PC-3 (cell line): ENCODE data around the gene SGPL1. TPM values are rescaled to one million over a fixed set of nuclear protein-coding genes. Genes with fewer than 3 reads are reported as not detected.

Source experiments
- ATAC-seq: fragments of 200-7000 bp; cut with Tn5 transposase; 2 replicates; pipeline ENCODE4 v1.9.1; 2020; ENCODE audit warnings: mild to moderate bottlenecking, moderate library complexity
- BruUV-seq: library from RNA; stranded (reverse); fragments of 400-500 nt; replicated peaks from 2 replicates; lab custom pipeline; 2021; lab: Mats Ljungman, UMichigan
- CTCF ChIA-PET: fragments of 300-600 bp; sonication (Branson Sonifier 250); formaldehyde crosslinking; loops from one replicate; lab custom pipeline; 2022; ENCODE audit warnings: antibody characterized with exemption; lab: Charles Lee
- POLR2A ChIA-PET: fragments of 300-600 bp; sonication (Branson Sonifier 250); formaldehyde crosslinking; loops from one replicate; lab custom pipeline; 2022; ENCODE audit warnings: antibody characterized with exemption; ENCODE audit not compliant: unreplicated experiment; lab: Charles Lee
- DNase-seq: peaks from one replicate; pipeline ENCODE4 v3.0.0-alpha.2; 2015
- H2AFZ ChIP-seq: fragments of 300-600 bp; sonication (generic); 2 replicates; pipeline ENCODE4 v1.6.0; 2016; ENCODE audit warnings: antibody characterized with exemption, low read length
- H3F3A ChIP-seq: fragments of 300-600 bp; sonication (generic); one replicate; pipeline ENCODE4 v1.6.0; 2017; ENCODE audit warnings: antibody characterized with exemption, low read length, control low read depth, mild to moderate bottlenecking; ENCODE audit not compliant: unreplicated experiment
- H3K27ac ChIP-seq: fragments of 300-600 bp; sonication (generic); 2 replicates; pipeline ENCODE4 v1.5.1; 2016; ENCODE audit warnings: mild to moderate bottlenecking, low read length
- H3K27me3 ChIP-seq: fragments of 300-600 bp; sonication (generic); 2 replicates; pipeline ENCODE4 v1.6.1; 2016; ENCODE audit warnings: low read length, mixed read lengths
- H3K36me3 ChIP-seq: fragments of 300-600 bp; sonication (generic); 2 replicates; pipeline ENCODE4 v1.6.1; 2016; ENCODE audit warnings: low read depth, mixed run types, low read length, mixed read lengths
- H3K4me1 ChIP-seq: fragments of 300-600 bp; sonication (generic); 2 replicates; pipeline ENCODE4 v1.5.1; 2016; ENCODE audit warnings: low read length; ENCODE audit not compliant: insufficient read depth
- H3K4me2 ChIP-seq: fragments of 300-600 bp; sonication (generic); 2 replicates; pipeline ENCODE4 v1.6.0; 2016; ENCODE audit warnings: low read length
- H3K4me3 ChIP-seq: fragments of 300-600 bp; sonication (generic); 2 replicates; pipeline ENCODE4 v1.5.1; 2016; ENCODE audit warnings: mild to moderate bottlenecking, low read length, mixed read lengths
- H3K79me2 ChIP-seq: fragments of 300-600 bp; sonication (generic); 2 replicates; pipeline ENCODE4 v1.6.1; 2017; ENCODE audit warnings: low read length, mixed read lengths
- H3K9ac ChIP-seq: fragments of 300-600 bp; sonication (generic); 2 replicates; pipeline ENCODE4 v1.6.0; 2016; ENCODE audit warnings: mild to moderate bottlenecking, low read length
- H3K9me2 ChIP-seq: fragments of 300-600 bp; sonication (generic); replicated peaks from 2 replicates; pipeline ENCODE4 v1.6.1; 2016; ENCODE audit warnings: mixed run types, low read length, mixed read lengths
- H3K9me3 ChIP-seq: fragments of 300-600 bp; sonication (generic); 2 replicates; pipeline ENCODE4 v1.6.1; 2016; ENCODE audit warnings: low read length, mixed read lengths
- H4K20me1 ChIP-seq: fragments of 300-600 bp; sonication (generic); 2 replicates; pipeline ENCODE4 v1.6.1; 2016; ENCODE audit warnings: low read length, mixed read lengths
- CTCF ChIP-seq: fragments of 300-600 bp; sonication (generic); conservative IDR thresholded peaks from 2 replicates; pipeline ENCODE4 v1.5.1; 2017; ENCODE audit warnings: antibody characterized with exemption, low read depth, mild to moderate bottlenecking, low read length
- EZH2 ChIP-seq: fragments of 300-600 bp; sonication (generic); IDR thresholded peaks from one replicate; pipeline ENCODE4 v1.6.1; 2017; ENCODE audit warnings: antibody characterized with exemption, mild to moderate bottlenecking, low read length; ENCODE audit not compliant: unreplicated experiment
- EZH2phosphoT487 ChIP-seq: fragments of 300-600 bp; sonication (generic); IDR thresholded peaks from 2 replicates; pipeline ENCODE4 v1.6.1; 2018; ENCODE audit warnings: mild to moderate bottlenecking, antibody characterized with exemption, low read length, borderline replicate concordance
- intact Hi-C: fragments of 100-400 bp; cut with micrococcal nuclease; formaldehyde crosslinking; loops from 2 replicates; pipeline ENCODE4 v1.9.0; 2023
- total RNA-seq: library from RNA; depleted of rRNA; stranded (reverse); fragments of >200 nt; gene quantifications from 2 replicates; pipeline ENCODE4 v1.2.3, GENCODE V29; 2014

Gene SGPL1
- total RNA-seq, 1 experiment from 2014 or later: 77.6 TPM

DNA sequence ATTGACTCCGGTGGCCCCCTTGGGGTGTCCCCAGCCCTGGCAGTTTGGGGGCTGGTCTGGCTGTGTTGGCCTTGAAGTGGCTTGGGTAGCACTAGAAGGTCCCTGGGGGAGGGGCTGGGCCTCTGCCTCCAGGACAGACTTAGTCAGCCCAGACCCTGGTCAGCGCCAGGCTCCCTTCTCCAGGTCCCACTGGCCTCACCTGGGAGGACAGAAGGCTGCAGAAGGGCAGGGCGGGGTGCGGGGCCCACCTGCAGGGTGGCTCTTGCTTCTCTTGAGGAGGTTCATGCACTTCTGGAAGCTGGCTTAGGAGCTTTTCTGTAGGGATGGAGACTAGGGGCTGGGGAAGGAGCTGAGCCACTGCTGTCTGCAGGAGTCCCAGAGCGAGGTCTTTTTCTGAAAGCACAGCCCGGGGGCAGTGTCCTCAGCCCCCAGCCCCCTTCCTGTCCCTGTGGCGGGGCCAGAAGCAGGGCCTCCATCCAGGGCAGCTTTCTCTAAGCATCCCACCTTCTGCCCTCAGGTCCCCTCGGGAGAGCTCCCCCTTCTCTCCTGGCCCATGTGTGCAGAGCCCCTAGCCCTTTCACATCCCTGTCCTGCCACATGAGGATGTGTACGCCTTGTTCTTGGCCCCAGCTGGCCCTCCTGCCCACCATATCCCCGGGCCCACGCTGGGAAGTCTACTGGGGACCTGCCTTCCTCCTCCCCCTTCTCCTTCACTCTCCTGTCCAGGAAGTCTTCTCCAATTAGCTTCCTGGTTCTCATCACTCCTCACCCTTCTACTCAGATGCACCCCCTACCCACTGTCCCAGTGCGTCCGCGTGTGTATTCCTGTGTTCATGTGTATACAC, 41.6 kb upstream of the SGPL1 start:
- intact Hi-C loops: no loop called here
- H3K79me2 ChIP-seq: no peaks in the 10 kb centered on the region
- H3K4me1 ChIP-seq: peaks cover 12% of the 10 kb centered on the region
- ATAC-seq (no peak), DNase-seq (no peak)
- CTCF ChIA-PET: no interaction called here
- H3K4me3 ChIP-seq: no peak overlapping the region
- no peaks in the 10 kb centered on the region for H4K20me1 ChIP-seq
- no peak overlapping the region for H2AFZ ChIP-seq
- no TSS peak for BruUV-seq
- H3K36me3 ChIP-seq: no peaks in the 10 kb centered on the region
- H3K27me3 ChIP-seq: no peaks in the 10 kb centered on the region
- POLR2A ChIA-PET: no interaction called here
- no peak overlapping the region for H3K4me2 ChIP-seq
- TF ChIP-seq EZH2 (no peak), CTCF (no peak), EZH2phosphoT487 (no peak)
- no peaks in the 10 kb centered on the region for H3K9me3 ChIP-seq
- H3F3A ChIP-seq: no peaks in the 10 kb centered on the region
- H3K9me2 ChIP-seq: no peaks in the 10 kb centered on the region
- H3K27ac ChIP-seq: no peak overlapping the region
- no peak overlapping the region for H3K9ac ChIP-seq

- Histone ChIP-seq H3K4me3 (no peak overlapping the region), H3K9ac (no peak overlapping the region), H3K4me2 (no peak overlapping the region), H3K9me2 (no peaks in the 10 kb centered on the region), H3K27me3 (no peaks in the 10 kb centered on the region), H2AFZ (no peak overlapping the region), H3K9me3 (no peaks in the 10 kb centered on the region), H4K20me1 (no peaks in the 10 kb centered on the region), H3K27ac (no peak overlapping the region), H3K4me1 (peaks cover 12% of the 10 kb centered on the region), H3F3A (no peaks in the 10 kb centered on the region), H3K36me3 (no peaks in the 10 kb centered on the region), H3K79me2 (no peaks in the 10 kb centered on the region)
- CTCF ChIA-PET: no interaction called here
- TF ChIP-seq EZH2 (no peak), CTCF (no peak), EZH2phosphoT487 (no peak)
- POLR2A ChIA-PET: no interaction called here
- DNase-seq: peak; percentile 60
- 0 out of 2 replicates have a peak, but pooled peaks have one; percentile 8 for ATAC-seq
- intact Hi-C loops: no loop called here
- BruUV-seq: no TSS peak
These were observed 40.7 kb upstream of the SGPL1 start for GRCh38 chr10:70774810-70775678.
